ENCODE data around the gene SYTL4. TPM values are rescaled to one million over a fixed set of nuclear protein-coding genes. Genes with fewer than 3 reads are reported as not detected.
A peak's percentile ranks its signal among the peaks of the same experiment; 100 is the strongest.

Gene SYTL4
- polyA plus RNA-seq, 1 donor = 24.5 TPM

- DNase-seq = no peak
Observed at GRCh38 chrX:100695991-100696390, 35.9 kb downstream of the SYTL4 start.

GRCh38 chrX:100695302-100695701 lies 36.6 kb downstream of the SYTL4 start:
- DNase-seq = no peak

GRCh38 chrX:100687546-100687945 lies 44.4 kb downstream of the SYTL4 start:
- DNase-seq = no peak

- no peak for DNase-seq
Observed at GRCh38 chrX:100687128-100687527, 44.8 kb downstream of the SYTL4 start.

- DNase-seq = no peak
Observed at GRCh38 chrX:100685997-100686305, 46.0 kb downstream of the SYTL4 start.

- peak; percentile 74 for DNase-seq
Observed at GRCh38 chrX:100685284-100685996, 46.5 kb downstream of the SYTL4 start.

- no peak for DNase-seq
Observed at GRCh38 chrX:100682939-100683338, 49.0 kb downstream of the SYTL4 start.

GRCh38 chrX:100681599-100681998 lies 50.3 kb downstream of the SYTL4 start:
- no peak for DNase-seq

GRCh38 chrX:100680756-100681155 lies 51.2 kb downstream of the SYTL4 start:
- no peak for DNase-seq

- no peak for DNase-seq
Observed at GRCh38 chrX:100677611-100678181, 54.2 kb downstream of the SYTL4 start.

- no peak for DNase-seq
Observed at GRCh38 chrX:100674705-100675104, 57.2 kb downstream of the SYTL4 start.

- no peak for DNase-seq
Observed at GRCh38 chrX:100673397-100673953, 58.4 kb downstream of the SYTL4 start.

GRCh38 chrX:100672966-100673365 lies 59.0 kb downstream of the SYTL4 start:
- no peak for DNase-seq

- DNase-seq = no peak
Observed at GRCh38 chrX:100663642-100664041, 68.3 kb downstream of the SYTL4 start.

GRCh38 chrX:100662796-100663195 lies 69.1 kb downstream of the SYTL4 start:
- DNase-seq = no peak

- DNase-seq = no peak
Observed at GRCh38 chrX:100662170-100662569, 69.8 kb downstream of the SYTL4 start.

GRCh38 chrX:100659431-100660137 lies 72.3 kb downstream of the SYTL4 start:
- no peak for DNase-seq

GRCh38 chrX:100658941-100659381 lies 73.0 kb downstream of the SYTL4 start:
- DNase-seq = no peak

GRCh38 chrX:100654261-100654660 lies 77.7 kb downstream of the SYTL4 start:
- DNase-seq = no peak

- DNase-seq = no peak
Observed at GRCh38 chrX:100652266-100652665, 79.7 kb downstream of the SYTL4 start.

- no peak for DNase-seq
Observed at GRCh38 chrX:100650841-100651240, 81.1 kb downstream of the SYTL4 start.

GRCh38 chrX:100649550-100650356 lies 82.2 kb downstream of the SYTL4 start:
- DNase-seq = no peak

Measured in left kidney (tissue), 2 donors.